CMK (cell line): ENCODE results near the gene ECI1.

Experiments used
- DNase-seq: peaks from one replicate; pipeline ENCODE4 v3.0.0-alpha.2; 2010; ENCODE audit warnings: low read depth

Gene ECI1

DNA sequence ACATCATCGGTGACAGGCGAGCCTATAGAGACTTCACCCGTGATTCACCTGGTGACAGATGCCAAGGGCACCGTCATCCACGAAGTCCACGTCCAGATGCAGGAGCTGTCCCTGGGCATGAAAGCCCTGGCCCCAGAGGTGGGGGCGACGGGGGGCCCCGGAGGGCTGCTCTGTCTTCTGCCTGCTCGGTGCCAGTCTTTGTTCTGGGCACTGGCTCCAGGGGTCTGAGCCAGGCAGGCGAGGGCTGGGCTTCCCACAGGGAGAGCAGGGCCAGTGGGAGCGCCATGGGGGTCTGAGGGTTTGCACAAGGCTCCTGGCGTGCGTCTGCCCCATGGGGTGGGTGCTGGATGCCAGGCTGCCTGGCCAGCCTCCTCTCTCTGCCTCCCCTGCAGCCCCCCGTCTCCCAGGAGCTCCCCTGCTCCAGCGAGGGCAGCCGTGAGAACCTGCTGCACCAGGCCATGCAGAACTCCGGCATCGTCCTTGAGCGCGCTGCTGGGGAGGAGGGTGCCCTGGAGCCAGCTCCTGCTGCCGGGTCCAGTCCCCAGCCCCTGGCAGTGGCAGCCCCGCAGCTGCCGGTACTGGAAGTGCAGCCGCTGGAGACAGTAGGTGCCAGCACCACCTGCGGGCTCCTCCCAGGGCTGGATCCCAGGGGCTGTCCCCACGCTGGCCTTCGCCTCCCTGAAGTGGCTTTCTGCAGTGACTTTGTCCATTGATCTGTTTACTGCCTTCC is 18.2 kb downstream of the ECI1 start:
- no peak for DNase-seq

DNA sequence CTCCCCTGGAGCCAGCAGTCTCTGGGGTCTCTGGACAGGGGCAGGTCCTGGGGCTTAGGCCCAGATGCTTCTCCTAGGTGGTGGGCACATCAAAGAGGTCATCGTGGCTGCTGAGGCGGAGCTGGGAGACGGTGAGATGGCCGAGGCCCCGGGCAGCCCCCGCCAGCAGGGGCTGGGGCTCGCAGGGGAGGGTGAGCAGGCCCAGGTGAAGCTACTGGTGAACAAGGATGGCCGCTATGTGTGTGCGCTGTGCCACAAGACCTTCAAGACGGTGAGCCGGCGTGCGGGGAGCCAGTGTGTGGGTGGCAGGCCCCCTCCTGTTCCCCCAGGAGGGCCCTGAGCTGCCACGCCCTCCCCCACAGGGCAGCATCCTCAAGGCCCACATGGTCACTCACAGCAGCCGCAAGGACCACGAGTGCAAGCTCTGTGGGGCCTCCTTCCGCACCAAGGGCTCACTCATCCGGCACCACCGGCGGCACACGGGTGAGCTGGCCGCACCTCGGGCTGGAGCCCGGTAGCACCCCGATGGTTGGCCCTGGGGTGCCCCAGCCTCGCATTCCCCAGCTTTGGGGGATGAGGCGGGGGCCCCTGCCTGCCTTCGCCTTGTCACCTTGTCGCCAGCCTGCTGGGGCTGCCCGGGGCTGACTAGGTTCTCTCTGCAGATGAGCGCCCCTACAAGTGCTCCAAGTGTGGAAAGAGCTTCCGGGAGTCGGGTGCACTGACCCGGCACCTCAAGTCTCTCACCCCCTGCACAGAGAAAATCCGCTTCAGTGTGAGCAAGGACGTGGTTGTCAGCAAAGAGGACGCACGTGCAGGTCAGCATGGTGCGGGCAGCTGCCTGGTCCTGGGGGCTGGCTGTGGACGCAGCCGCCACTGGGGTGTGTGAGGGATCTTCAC is 19.0 kb downstream of the ECI1 start:
- no peak for DNase-seq

DNA sequence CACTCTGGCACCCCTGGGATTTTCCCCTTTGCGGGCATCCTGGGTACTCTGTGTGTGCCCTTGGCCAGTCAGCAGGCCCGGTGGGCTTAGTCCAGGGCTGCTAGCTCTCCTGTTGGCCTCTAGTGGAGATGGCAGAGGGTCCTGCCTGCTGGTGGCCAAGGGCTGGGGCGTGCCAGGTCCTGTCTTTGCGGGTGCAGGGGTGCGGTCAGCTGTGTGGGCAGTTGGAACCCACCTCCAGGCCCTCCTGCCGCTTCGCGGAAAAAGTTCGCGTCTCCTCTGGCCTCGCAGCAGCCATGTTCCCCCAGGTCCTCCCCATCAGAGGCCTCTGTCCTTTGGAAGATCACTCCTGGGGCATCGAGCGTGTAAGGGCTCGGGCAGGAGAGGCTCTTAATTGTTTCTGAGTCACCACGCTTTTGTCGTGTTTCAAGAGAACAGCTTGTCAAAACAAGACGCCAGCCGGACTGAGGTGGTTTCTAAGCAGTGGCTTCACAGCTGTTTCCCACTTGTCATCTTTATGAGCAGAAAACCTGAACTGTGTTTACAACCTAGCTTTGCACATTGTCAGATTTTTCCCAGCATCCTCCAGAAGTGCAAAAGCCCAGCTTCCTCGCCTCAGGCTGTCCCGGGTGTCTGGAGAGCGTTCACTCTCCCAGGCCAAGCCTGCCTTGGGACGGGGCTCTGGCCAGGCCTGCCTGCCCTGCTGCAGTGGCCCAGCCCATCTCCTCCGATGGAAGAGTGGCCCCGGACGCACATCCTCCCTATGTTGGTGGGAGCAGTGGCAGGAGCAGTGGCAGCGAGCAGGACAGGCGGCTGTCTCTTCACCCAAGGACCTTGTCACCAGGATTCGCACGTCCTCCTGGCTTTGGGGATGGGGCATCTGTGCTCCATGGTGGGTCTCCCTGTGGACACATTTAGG is 20.1 kb downstream of the ECI1 start:
- no peak for DNase-seq

DNA sequence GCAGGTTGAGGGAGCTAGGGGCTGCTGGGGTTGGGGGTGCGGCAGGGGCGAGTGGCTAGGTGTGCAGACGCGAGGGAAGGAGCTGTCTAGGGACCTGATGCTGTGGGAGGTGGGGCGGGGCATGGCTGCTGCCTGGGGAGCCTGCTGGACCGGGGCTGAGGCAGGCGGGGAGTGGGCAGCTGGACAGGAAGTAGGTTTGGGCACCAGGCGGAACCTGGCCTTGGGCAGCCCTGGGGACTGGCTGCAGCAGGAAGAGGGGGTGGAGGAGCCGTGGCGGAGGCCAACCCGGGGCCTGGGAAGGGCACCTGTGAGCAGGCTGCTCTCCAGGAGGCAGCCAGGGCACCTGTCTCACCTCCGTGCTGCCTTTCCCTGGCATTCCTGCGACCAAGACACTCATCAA is 21.0 kb downstream of the ECI1 start:
- DNase-seq = no peak

DNA sequence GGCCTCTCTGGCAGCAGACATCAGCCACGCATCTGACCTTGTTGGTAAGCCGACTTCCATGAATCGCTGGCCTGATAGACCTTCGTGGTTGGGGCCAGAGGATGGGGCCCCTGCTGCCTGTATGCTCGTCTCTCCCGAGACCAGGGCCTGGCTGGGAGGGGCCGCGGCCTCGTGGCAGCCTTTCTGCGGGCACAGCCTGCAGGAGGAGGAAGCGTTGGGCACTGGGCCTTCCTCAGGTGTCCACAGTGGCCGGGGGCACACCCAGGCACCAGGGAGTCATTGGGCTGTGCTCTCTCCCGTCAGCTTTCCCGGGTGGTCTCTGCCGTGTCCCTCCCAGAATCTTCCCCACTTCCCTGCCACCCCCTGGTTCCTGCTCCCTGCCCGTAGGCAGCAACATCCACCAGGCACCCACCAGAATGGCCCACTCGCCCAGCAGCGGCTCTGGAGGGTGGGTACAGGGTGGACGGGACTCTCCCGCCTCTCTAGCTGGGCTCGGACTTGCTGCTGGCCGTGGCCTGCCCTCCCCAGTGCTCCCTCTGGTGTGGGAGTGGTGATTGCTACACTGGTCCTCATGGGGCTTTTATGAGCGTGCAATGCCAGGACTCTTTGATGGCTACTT is 21.6 kb downstream of the ECI1 start:
- no peak for DNase-seq

DNA sequence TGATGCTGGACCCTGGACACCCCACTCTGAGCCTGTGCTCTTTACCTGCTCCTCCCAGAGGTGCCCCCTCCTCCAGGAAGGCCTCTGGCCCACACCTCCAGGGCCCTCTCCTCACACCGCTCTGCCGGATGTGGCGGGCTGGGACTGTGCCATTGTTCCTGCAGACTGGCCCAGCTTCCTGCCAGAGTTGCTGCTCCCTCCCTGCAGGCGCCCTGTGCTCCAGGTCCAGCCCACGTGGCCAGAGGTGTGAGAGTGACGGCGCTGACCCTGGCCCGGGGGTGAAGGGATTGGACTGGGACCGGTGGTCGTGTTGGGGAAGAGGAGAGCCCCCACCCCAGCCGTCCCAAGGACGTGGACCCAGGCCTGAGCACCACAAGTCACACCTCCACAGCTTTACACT is 22.3 kb downstream of the ECI1 start:
- DNase-seq = no peak

DNA sequence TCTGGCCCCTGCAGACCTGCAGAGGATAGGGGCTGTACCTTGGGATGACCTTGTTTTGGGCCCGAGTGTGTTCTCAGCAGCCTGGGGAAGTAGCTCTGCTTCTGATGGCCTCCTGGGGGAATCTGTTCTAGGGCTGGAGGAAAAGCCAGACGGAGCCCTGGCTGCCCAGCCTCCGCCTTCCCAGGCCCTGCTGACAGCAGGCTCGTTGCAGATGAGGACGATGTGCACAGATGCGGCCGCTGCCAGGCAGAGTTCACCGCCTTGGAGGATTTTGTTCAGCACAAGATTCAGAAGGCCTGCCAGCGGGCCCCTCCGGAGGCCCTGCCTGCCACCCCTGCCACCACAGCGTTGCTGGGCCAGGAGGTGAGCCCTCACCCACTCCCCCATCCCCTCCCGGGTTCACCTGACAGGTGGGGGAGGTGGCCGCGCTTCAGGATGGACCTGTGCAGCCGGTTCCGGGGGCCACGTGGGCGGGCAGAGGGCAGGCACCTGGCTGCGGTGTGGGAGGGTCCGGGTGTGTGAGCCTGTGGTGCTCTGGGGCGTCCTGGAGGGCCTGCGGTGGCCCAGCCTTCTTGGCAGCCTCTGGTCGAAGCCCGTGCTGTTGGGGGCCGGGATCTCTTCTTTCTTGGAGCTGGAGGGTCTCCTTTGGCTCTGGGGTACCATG is 23.1 kb downstream of the ECI1 start:
- DNase-seq = no peak

DNA sequence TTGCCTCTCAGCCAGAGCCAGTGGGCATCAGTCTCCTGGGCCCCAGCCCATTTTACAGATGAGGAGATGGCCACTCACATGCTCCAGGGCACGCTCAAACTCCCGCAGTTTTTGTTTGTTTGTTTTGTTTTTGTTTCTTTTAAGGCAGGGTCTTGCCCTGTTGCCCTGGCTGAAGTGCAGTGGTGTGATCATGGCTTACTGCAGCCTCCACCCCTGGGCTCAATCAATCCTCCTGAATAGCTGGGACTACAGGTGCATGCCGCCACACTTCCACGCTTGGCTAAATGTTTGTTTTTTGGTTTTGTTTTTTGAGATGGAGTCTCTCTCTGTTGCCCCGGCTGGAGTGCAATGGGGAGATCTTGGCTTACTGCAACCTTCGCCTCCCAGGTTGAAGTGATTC is 24.5 kb downstream of the ECI1 start:
- DNase-seq = no peak

DNA sequence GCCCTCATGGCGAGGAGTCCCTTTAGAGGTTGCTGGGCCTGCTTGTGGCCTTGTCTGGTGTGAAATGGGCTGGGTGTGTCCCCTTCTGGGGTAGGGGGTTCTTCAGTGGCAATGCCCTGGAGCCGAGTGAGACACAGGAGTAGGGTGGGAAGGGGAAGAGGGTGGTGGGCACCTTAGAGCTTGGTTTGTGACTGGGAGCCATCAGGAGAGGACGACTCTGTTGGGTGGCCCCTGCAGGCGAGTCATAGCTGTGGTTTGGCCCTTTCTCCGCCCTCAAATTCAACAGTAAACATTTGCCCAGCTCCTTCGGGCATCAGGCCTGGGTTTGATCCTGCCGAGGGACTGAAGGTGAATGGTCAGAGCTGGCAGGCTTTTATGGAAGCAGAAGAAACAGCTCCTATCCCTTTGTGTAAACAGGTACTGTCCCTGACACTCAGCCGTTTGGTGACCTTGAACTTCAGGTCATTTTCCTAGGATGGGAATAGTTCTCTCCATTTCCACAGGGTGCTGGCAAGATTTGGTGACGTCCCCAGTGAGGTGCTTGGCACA is 25.1 kb downstream of the ECI1 start:
- DNase-seq = no peak

DNA sequence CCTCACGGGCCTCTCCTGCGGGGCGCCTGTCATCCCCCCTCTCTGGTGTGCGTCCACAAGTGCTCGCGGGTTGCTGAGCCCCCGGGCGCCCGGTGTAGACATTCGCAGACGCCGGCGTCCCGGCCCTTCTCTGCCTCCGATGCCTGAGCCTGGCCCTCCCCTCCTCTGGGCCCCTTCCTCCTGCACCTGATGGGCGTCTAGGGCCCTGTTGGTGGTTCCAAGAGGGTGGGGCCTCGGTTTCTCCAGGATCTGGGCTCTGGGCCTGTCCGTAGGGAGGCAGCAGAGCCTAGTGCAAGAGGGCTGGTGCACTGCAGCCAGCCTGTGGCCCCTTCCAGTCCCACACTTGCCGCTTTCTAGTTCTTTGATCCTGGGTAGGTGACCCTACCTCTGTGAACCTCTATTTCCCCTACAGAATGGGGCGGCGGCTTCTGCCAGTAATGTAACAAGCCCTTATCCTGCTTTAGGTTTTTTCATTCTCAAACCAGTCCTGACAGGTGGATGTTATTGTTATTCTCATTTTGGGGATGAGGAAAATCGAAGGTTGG is 27.4 kb downstream of the ECI1 start:
- no peak for DNase-seq

DNA sequence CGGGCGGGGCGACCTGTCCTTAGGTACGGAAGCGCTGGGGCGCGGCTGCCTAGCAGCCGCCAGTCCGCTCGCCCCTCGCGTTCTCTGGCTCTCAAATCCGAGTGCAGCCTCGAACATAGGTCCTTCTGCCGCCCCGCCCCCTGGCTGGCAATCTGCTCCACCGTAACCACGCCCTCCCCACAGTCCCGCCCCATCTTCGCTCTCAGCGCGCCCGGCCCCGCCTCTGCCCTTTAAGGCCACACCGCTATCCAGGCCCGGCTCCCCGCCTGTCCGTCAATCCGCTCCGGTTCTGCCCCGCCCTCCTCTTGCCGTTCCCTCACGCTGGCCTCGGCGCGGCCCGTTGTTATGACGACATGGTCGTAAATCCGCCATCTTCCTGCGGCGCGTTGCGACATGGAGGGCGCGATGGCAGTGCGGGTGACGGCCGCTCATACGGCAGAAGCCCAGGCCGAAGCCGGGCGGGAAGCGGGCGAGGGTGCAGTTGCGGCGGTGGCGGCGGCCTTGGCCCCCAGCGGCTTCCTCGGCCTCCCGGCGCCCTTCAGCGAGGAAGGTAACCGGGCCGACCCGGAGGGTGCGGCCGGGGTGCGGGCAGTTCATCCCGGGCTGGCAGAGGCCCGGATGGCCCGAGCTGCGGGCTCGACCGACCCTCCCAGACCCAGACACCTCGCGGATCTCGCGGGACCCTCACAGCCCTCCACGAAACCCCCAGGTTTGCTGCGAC is 28.0 kb downstream of the ECI1 start, which contains the start of gene E4F1:
TSS of gene E4F1 (plus strand) at position 371 of the 721 bp plus-strand sequence. CDS start at position 394, 23 bp downstream.
- DNase-seq = peak; percentile 97

DNA sequence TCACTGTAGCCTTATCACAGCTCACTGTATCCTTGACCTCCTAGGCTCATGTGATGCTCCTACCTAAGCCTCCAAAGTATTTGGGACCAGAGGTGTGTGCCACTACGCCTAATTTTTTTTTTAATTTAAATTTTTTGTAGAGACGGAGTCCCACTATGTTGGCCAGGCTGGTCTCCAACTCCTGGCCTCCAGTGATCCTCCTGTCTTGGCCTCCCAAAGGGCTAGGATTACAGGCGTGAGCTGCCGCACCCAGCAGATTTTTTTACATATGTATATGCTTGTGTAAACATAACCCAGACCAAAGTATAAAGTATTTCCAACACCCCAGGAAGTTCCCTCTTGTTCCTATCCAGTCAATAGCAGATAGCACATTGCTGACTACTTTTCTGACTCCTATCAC is 35.1 kb downstream of the ECI1 start:
- no peak for DNase-seq

DNA sequence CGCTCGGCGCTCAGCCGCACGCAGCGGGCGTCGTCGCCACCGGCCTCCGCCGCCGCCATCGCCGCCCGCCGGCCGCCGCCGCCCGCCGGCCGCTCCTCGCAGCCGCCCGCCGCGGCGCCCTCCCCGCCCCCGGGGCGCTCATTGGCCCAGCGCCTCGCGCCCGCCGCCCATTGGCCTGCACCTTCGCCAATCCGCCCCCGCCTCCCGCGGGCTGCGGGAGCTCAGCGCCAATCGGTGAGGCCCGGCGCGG is 36.7 kb downstream of the ECI1 start, which contains the start of gene PGP:
TSS of gene PGP (minus strand) at position 122 of the 250 bp plus-strand sequence. CDS start at position 59, 63 bp downstream.
- DNase-seq = no peak

DNA sequence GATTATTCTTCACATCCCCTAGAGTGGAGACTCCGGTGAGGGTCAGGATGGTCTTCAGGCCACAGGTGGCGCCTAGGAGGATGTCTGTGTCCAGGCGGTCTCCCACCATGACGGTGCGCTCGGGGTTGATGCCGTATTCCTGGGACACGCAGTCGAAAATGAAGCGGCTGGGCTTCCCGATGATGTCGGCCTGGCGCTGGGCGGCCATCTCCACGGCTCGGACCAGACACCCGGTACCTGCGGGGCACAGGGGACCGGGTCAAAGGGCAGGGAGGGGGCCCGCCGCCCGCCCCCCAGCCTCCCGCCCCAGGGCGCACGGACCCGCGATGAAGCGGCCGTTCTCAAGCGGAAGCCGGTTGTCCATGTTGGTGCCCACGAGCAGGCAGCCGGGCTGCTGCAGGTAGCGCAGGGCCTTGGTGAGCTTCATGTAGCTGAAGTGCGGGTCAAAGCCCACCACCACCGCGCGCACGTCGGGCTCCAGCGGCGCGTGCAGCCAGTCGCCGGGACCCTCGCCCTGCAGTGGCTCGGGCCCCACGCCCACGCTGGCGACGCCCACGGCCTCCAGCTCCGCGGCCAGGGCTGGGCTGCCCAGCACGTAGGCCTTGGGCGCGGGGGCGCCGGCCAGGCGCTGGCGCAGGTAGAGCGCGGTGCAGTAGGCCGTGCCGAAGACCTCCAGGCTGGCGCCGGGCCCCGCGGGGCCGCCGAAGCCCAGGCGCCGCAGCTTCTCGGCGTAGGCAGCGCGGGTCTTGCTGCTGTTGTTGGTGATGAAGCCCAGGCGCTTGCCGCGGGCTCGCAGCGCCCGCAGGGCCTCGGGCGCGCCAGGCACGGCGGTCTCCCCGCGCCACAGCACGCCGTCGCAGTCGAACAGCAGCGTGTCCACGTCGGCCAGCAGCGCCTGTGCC is 37.3 kb downstream of the ECI1 start:
- no peak for DNase-seq

DNA sequence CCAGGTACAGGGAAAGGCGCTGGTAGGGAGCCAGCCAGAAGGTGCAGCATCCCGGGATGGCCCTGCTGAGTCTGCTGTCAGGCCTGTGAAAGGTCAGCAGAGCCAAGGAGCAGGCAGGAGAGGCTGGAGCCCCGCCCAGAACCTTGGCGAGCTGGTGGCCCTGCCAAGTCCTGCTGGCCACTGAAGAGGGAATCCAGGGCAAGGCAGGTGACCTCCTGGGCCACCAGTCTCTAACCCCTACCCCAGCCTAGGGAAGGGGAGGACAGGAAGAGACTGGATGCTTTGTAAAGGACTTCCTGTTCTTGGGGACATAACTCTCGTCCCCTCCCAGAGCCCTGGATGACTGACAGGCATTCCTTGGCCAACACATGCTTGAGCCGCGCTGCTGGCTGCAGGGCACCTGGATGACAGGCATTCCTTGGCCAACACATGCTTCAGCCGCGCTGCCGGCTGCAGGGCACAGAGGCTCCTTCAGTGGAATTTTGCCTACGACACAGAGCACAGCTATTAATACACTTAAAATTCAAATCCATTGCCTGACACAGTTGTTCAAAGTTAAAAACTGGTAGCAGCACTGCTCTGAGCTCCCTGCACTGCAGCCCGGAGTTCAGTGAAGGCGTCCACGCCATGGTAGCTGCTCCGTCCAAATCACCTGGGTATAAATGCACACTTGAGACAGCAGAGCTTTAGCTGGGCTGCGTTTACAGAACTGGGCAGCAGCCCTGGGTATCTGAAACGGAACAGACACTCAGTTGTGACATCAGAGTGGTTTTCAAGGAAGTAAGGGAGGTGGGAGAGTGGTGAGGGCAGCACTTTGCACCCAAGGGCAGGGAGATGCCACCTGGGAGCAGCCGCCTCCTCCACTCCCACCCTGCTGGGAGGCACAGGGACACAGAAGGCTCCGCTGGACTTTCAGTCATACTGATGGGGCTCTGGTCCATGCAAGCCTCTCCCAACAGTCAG is 38.7 kb downstream of the ECI1 start:
- no peak for DNase-seq

DNA sequence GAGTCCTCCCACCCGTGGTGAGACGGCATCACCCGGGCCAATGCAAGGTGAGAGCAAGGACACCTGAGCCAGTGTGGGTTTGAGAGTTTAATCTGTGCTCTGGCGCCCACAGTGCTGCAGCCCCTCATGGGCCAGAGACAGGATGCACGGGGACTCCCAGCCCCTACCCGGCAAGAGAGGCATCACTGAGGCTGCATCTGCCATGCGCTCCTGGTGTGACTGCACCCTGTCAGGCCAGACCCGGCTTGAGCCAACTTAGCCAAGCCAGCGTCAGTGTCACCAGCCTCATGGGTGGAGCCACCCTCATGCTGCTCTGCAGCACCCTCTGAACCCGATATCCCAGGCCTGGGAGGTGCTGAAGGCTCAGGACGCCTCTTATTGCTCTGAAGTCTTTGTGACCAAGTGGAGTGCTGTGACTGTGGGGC is 39.5 kb downstream of the ECI1 start:
- DNase-seq = no peak
